ENCODE data around the gene KDM8. TPM values are rescaled to one million over a fixed set of nuclear protein-coding genes. Genes with fewer than 3 reads are reported as not detected.

KDM8 gene
- total and polyA plus RNA-seq, 2 experiments from 2014 or later: 5.1 to 5.7 TPM

DNA sequence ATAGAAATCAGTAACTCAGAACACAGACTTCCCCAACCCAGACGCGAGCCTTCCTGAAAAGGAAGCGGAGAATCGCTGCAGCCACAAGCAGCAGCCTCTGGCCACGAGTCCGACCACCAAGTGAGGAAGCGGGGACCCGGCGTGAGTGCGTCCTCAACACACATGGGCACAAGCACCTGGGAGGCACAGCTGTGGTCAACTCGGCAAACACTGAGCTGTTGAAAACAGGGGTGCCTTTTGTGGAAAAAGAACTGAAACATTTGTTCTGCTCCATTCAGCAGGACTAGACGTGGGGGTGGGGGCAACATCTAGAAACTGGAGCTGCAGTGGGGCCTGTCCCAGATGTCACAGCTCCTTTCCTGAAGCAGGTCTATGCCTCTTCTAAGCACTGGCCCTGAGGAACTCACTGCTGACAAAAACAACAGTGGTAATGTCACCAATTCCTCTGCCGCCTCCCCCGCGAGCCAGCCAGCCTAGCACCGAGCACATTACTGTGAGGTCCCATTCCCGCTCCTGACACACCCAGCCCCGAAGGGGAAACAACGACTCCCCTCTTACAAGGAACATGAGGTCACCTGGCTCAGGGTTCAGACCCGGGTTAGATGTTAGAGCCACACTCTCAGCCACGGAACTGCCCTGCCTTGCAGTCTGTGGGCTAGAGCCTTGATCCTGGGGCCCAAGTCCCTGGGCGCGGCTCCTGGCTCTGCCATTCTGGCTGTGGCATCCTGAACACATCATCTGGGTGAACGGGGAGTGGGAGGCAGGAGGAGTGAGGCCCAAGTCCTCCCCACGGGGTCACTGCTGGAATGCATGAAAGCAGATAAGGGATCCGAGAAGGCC is 29.0 kb downstream of the KDM8 start (continued):
- TF ChIP-seq, protein P1, sequence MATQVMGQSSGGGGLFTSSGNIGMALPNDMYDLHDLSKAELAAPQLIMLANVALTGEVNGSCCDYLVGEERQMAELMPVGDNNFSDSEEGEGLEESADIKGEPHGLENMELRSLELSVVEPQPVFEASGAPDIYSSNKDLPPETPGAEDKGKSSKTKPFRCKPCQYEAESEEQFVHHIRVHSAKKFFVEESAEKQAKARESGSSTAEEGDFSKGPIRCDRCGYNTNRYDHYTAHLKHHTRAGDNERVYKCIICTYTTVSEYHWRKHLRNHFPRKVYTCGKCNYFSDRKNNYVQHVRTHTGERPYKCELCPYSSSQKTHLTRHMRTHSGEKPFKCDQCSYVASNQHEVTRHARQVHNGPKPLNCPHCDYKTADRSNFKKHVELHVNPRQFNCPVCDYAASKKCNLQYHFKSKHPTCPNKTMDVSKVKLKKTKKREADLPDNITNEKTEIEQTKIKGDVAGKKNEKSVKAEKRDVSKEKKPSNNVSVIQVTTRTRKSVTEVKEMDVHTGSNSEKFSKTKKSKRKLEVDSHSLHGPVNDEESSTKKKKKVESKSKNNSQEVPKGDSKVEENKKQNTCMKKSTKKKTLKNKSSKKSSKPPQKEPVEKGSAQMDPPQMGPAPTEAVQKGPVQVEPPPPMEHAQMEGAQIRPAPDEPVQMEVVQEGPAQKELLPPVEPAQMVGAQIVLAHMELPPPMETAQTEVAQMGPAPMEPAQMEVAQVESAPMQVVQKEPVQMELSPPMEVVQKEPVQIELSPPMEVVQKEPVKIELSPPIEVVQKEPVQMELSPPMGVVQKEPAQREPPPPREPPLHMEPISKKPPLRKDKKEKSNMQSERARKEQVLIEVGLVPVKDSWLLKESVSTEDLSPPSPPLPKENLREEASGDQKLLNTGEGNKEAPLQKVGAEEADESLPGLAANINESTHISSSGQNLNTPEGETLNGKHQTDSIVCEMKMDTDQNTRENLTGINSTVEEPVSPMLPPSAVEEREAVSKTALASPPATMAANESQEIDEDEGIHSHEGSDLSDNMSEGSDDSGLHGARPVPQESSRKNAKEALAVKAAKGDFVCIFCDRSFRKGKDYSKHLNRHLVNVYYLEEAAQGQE (IDR thresholded peaks at IDR 0.05; ENCODE audit: unreplicated experiment): no peak
- TF ChIP-seq NANOG (IDR thresholded peaks at IDR 0.05; ENCODE audit: borderline replicate concordance): no peak
- TF ChIP-seq ZNF114 (CRISPR knock-in tag; IDR thresholded peaks at IDR 0.05): no peak
- TF ChIP-seq, protein P2, sequence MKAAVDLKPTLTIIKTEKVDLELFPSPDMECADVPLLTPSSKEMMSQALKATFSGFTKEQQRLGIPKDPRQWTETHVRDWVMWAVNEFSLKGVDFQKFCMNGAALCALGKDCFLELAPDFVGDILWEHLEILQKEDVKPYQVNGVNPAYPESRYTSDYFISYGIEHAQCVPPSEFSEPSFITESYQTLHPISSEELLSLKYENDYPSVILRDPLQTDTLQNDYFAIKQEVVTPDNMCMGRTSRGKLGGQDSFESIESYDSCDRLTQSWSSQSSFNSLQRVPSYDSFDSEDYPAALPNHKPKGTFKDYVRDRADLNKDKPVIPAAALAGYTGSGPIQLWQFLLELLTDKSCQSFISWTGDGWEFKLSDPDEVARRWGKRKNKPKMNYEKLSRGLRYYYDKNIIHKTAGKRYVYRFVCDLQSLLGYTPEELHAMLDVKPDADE (IDR thresholded peaks at IDR 0.05): no peak
- TF ChIP-seq, protein P3, sequence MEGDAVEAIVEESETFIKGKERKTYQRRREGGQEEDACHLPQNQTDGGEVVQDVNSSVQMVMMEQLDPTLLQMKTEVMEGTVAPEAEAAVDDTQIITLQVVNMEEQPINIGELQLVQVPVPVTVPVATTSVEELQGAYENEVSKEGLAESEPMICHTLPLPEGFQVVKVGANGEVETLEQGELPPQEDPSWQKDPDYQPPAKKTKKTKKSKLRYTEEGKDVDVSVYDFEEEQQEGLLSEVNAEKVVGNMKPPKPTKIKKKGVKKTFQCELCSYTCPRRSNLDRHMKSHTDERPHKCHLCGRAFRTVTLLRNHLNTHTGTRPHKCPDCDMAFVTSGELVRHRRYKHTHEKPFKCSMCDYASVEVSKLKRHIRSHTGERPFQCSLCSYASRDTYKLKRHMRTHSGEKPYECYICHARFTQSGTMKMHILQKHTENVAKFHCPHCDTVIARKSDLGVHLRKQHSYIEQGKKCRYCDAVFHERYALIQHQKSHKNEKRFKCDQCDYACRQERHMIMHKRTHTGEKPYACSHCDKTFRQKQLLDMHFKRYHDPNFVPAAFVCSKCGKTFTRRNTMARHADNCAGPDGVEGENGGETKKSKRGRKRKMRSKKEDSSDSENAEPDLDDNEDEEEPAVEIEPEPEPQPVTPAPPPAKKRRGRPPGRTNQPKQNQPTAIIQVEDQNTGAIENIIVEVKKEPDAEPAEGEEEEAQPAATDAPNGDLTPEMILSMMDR (conservative IDR thresholded peaks at IDR 0.05; ENCODE audit: low read depth in 2 of 2): no peak
- TF ChIP-seq JUNB (IDR thresholded peaks at IDR 0.05; ENCODE audit: unreplicated experiment): no peak
- no peak for TF ChIP-seq EZH2 (IDR thresholded peaks at IDR 0.05; ENCODE audit: low read depth, unreplicated experiment)

DNA sequence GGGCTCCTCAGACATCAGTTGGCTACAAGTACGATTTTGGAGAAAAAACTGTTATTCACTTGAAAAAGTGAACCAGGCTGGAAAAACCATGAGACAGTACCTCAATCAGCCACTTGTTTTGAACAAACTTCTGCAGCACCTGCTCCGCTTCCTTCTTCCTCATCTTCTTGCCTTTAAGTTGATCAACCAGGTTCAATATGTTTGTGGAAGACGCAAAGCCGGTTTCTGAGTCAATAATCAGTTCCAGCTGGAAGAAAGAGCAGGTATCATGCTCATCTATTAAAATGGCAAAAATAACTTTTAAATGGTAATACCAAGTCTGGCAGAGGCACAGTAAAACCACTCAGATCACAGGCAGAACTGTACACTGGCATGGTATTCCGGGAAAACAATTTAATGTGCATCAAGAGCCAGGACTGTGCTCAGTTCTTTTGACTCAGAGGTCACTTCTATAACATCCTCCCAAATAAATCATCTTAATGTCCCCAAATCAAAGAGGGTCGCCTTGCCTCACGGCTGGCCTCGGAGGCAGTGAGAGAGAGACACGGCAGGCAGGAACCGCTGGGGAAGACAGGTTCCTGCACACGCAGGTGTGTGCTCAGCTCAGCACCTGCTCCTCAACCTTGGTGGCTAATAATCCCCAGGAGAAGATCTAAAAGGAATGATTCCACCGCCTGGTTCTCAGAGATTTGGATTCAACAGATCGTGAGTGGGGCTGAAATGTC is 29.7 kb downstream of the KDM8 start:
- Mint-ChIP-seq H3K27ac (no peak overlapping the region), H3K4me3 (no peak overlapping the region), H3K27me3 (ENCODE audit: insufficient read depth, low read depth, poor library complexity) (peaks cover 3% of the 10 kb centered on the region), H3K36me3 (ENCODE audit: low read depth) (no peaks in the 10 kb centered on the region), H3K4me1 (peaks cover 20% of the 10 kb centered on the region), H3K9me3 (no peaks in the 10 kb centered on the region)
- no peak for ATAC-seq
- Histone ChIP-seq H3K79me2 (replicated peaks; ENCODE audit: insufficient read depth) (no peaks in the 10 kb centered on the region), H3K9me2 (ENCODE audit: insufficient read depth) (no peaks in the 10 kb centered on the region), H3K4me1 (ENCODE audit: insufficient read depth) (no peaks in the 10 kb centered on the region), H3K4me3 (no peak overlapping the region), H2AFZ (no peak overlapping the region), H3K27me3 (ENCODE audit: insufficient read depth) (no peaks in the 10 kb centered on the region), H4K20me1 (replicated peaks; ENCODE audit: insufficient read depth) (no peaks in the 10 kb centered on the region), H3F3A (replicated peaks; ENCODE audit: low read depth) (no peaks in the 10 kb centered on the region), H3K4me2 (no peak overlapping the region), H3K36me3 (ENCODE audit: insufficient read depth) (no peaks in the 10 kb centered on the region), H3K27ac (ENCODE audit: low read depth) (no peak overlapping the region)
- no peak for DNase-seq (ENCODE audit: low spot score)
- TF ChIP-seq, protein P4, sequence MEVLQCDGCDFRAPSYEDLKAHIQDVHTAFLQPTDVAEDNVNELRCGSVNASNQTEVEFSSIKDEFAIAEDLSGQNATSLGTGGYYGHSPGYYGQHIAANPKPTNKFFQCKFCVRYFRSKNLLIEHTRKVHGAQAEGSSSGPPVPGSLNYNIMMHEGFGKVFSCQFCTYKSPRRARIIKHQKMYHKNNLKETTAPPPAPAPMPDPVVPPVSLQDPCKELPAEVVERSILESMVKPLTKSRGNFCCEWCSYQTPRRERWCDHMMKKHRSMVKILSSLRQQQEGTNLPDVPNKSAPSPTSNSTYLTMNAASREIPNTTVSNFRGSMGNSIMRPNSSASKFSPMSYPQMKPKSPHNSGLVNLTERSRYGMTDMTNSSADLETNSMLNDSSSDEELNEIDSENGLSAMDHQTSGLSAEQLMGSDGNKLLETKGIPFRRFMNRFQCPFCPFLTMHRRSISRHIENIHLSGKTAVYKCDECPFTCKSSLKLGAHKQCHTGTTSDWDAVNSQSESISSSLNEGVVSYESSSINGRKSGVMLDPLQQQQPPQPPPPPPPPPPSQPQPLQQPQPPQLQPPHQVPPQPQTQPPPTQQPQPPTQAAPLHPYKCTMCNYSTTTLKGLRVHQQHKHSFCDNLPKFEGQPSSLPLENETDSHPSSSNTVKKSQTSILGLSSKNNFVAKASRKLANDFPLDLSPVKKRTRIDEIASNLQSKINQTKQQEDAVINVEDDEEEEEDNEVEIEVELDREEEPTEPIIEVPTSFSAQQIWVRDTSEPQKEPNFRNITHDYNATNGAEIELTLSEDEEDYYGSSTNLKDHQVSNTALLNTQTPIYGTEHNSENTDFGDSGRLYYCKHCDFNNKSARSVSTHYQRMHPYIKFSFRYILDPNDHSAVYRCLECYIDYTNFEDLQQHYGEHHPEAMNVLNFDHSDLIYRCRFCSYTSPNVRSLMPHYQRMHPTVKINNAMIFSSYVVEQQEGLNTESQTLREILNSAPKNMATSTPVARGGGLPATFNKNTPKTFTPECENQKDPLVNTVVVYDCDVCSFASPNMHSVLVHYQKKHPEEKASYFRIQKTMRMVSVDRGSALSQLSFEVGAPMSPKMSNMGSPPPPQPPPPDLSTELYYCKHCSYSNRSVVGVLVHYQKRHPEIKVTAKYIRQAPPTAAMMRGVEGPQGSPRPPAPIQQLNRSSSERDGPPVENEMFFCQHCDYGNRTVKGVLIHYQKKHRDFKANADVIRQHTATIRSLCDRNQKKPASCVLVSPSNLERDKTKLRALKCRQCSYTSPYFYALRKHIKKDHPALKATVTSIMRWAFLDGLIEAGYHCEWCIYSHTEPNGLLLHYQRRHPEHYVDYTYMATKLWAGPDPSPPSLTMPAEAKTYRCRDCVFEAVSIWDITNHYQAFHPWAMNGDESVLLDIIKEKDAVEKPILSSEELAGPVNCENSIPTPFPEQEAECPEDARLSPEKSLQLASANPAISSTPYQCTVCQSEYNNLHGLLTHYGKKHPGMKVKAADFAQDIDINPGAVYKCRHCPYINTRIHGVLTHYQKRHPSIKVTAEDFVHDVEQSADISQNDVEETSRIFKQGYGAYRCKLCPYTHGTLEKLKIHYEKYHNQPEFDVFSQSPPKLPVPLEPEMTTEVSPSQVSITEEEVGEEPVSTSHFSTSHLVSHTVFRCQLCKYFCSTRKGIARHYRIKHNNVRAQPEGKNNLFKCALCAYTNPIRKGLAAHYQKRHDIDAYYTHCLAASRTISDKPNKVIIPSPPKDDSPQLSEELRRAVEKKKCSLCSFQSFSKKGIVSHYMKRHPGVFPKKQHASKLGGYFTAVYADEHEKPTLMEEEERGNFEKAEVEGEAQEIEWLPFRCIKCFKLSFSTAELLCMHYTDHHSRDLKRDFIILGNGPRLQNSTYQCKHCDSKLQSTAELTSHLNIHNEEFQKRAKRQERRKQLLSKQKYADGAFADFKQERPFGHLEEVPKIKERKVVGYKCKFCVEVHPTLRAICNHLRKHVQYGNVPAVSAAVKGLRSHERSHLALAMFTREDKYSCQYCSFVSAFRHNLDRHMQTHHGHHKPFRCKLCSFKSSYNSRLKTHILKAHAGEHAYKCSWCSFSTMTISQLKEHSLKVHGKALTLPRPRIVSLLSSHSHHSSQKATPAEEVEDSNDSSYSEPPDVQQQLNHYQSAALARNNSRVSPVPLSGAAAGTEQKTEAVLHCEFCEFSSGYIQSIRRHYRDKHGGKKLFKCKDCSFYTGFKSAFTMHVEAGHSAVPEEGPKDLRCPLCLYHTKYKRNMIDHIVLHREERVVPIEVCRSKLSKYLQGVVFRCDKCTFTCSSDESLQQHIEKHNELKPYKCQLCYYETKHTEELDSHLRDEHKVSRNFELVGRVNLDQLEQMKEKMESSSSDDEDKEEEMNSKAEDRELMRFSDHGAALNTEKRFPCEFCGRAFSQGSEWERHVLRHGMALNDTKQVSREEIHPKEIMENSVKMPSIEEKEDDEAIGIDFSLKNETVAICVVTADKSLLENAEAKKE (CRISPR knock-in tag; IDR thresholded peaks at IDR 0.05): no peak
- TF ChIP-seq JUNB (IDR thresholded peaks at IDR 0.05; ENCODE audit: unreplicated experiment): no peak
- TF ChIP-seq EZH2phosphoT487 (IDR thresholded peaks at IDR 0.05; ENCODE audit: unreplicated experiment): no peak
